Ovary (tissue), 3 donors: Measurements from ENCODE around the gene CPD.

Experiments
- CTCF ChIP-seq, 3 donors: fragments of 450-650 bp in 2 of 3; fragments of 200-600 bp in 1 of 3; IDR thresholded peaks; one replicate each; pipeline versions ENCODE4 v1.5.1 to v1.8.0; 2016 to 2022; ENCODE audit warnings: antibody characterized with exemption in 3 of 3, mild to moderate bottlenecking in 1 of 3
- EP300 ChIP-seq: sonication (generic); formaldehyde crosslinking; IDR thresholded peaks from one replicate; pipeline ENCODE4 v1.6.1; 2017; ENCODE audit warnings: antibody characterized with exemption
- POLR2A ChIP-seq: fragments of 450-650 bp; IDR thresholded peaks from one replicate; pipeline ENCODE4 v1.6.1; 2017; ENCODE audit warnings: antibody characterized with exemption, mild to moderate bottlenecking, moderate library complexity
- donor health status: DM: no; HTN: no; CAD: no.

GRCh38 chr17:30426292-30426691, 47.6 kb downstream of the CPD start:
- TF ChIP-seq EP300: no peak
- TF ChIP-seq CTCF (IDR thresholded peaks at IDR 0.05): no peak
- TF ChIP-seq POLR2A: no peak
